ENCODE data around the gene SYK. TPM values are rescaled to one million over a fixed set of nuclear protein-coding genes. Genes with fewer than 3 reads are reported as not detected.
"Not testable (repeated sequence)": the region's sequence is repeated elsewhere in the genome, so short reads cannot be mapped to it uniquely, and the experiment has no call there.

The SYK gene
- 4.2 TPM for total RNA-seq
- long read RNA-seq, full-length matches to known transcripts, result 1 of 2 reads
- long read RNA-seq, partial matches to known transcripts, result 1 of 2 reads
- long read RNA-seq, other reads (novel, unspliced or antisense), result 0 of 2 reads

DNA sequence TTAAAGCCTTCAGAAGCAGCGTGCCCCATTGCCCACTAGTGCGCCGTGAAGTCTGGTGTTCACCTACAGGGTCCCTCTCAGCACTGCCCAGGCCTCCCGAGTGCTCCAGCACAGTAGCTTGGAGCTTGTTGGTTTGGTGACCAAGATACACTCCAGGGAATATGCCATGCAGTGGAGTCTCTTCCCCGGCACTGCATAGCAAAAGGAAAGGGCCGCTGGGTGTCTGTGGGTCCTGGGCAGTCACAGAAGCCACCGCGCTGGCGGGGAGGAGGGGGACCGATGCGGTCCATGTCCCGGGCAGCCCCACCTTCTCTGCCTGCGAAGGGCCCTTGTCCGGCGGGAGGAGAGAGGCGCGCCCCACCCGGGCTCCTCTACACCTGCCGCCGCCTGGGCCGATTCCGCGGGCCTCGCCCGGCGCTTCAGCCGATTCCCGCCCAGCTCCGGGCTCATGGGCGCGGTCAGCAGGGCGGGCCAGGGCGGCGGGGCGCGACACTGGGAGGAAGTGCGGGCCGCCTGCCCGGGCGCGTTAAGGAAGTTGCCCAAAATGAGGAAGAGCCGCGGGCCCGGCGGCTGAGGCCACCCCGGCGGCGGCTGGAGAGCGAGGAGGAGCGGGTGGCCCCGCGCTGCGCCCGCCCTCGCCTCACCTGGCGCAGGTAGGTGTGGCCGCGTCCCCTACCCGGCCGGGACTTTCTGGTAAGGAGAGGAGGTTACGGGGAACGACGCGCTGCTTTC is at the start of gene SYK:
Gene SYK (plus strand): TSS at position 579 of the 732 bp plus-strand sequence. CDS start 42,080 bp downstream, outside the sequence.
- peak; percentile 92 for DNase-seq (ENCODE audit: missing footprints)
- intact Hi-C loops (cut with DNase I), result no loop called here
- ATAC-seq, result peak; percentile 79

DNA sequence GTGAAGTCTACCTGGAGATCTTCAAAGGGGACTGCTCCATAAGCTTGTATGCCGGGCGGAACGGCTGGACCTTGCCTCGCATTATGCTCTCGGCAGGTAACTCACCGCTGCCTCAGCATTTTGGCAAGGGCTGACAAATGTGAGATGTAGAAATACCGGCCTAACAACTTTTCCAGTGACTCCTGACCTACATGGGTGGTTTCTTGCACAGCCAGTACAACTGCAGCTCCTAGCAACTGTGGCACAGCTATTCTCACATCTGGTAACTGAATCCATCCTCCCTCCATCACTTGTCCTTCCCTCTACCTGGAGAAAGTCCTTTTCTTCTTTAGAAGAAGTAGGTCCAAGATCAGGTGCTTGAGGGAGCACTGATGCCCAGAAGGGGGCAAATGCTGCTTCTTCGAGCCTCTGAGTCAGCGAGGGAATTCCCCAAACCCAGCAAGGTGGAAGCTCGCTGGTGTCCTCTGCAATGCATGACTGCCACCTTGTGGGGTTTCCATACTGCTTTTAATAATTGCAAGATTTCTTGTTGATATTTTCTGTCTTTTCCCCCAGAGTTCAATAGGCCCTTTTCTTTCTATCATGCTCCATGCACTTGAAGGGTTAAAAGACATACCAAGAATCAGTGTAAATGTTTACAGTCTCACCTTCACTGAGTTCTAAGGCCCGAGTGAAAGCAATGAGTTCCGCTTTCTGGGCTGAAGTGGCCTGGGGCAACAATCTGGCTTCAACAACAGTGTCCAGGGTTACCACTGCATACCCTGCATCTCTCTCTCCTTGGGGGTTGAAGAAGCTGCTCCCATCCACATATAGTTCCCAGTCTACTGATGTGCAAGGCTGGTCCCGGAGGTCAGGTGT is 45.9 kb upstream of the SYK start:
- intact Hi-C loops (cut with DNase I); DNase-seq (ENCODE audit: missing footprints); ATAC-seq: not testable (repeated sequence)

DNA sequence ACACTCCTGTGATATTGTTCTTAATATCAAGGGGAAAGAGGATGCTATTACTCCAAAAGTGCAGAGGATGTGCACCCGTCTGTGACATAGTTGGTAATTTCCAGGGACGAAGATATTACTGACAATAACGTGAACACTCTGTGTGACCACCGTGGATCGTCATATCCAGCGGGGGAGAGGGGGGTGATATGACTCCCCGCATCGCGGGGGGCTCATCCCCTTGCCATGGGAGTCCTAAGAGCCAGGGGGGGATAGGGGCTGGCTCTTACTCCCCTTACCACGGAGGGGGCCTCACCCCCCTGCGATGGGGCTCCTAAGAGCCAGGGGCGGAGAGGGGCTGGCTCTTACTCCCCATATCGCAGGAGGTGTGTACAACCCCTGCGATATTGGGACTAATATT is 41.0 kb upstream of the SYK start:
- intact Hi-C loops (cut with DNase I); ATAC-seq; DNase-seq (ENCODE audit: missing footprints): not testable (repeated sequence)

DNA sequence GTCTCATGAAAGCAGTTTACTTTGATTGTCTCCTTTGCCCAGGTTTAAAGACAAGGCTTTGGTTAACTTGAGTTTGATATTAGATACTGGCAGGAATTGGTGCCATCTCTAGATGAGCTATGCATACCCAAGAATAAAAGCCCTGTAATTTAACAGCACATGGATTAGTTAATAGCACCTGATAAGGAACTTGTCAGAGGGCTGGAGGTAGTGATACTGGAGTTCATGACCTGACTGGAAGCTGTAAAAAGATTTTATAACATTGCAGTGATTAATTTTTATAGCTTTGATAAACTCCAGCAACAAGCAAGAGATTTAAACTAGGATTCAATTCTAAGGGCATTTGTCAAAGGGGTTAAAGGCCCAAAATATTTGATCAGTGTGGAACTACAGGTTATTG is 34.9 kb upstream of the SYK start:
- DNase-seq (ENCODE audit: missing footprints), result no peak
- no peak for ATAC-seq
- intact Hi-C loops (cut with DNase I), result no loop called here

DNA sequence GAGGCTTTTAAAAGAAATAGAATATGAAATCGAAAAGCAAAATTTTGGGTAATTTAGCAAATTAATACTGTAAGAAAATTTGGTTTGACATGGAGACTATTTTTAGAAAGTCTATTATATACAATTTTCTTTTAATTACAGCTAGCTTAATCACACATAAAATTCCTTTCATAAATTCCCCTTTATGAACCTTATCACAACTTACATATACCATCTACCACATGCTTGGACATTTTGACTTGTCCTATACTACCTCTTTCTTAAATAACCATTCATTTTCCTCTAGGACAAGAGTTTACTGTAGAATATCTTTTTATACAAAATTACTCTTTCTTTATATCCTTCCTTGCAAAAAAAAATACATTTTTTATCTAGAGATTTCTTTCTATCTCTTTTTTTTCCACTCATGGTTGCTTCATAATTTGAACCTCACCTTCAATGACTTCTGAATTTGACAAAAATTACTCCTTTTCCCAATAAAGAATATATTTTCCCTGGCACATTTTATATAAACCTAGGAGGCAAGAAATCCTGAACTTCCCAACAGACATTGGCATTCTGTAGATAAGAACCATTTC is 34.0 kb upstream of the SYK start:
- ATAC-seq (no peak), DNase-seq (ENCODE audit: missing footprints) (no peak)
- intact Hi-C loops (cut with DNase I), result no loop called here

DNA sequence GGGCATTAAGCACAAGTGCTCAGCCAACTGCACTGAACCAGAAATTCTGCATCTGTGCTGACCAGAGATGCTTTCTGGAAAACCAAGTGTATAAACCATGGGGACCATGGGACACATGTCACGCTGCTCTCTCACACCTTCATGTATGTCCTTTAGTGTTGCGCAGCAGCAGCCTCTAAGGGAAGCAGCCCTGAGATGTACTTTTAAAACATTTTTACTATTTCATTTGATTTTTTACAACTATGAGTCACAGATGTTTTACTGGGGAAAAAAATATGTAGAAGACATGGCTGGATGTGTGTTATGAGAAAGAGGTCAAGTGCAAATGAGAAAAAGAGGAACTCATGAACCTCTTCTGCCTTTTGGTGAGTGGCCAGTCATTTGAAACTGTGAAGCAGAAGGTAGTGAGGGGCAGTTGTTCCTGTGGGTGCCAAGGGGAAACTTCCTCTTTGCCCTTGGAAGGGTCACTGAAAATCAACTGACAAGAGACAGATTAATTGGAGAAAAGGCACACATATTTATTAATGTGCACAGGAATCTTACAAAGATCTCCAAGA is 31.4 kb upstream of the SYK start:
- intact Hi-C loops (cut with DNase I), result no loop called here
- ATAC-seq (no peak), DNase-seq (ENCODE audit: missing footprints) (no peak)

DNA sequence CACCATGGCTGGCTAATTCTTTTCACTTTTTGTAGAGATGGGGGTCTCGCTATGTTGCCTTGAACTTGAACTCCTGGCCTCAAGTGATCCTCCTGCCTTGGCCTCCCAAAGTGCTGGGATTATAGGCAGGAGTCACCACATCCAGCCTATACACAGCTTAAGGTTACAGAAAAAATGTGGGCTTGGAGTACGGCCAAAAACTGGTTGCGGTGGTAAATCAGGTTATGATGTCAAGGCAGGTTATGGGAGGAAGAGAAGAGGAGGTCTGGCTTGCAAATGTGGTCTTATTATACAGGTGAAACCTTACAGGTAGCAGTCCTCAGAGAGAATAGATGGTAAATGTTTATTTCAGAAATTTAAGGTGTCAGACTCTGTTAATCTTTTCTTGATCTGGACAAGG is 30.7 kb upstream of the SYK start:
- no peak for ATAC-seq
- intact Hi-C loops (cut with DNase I), result no loop called here

DNA sequence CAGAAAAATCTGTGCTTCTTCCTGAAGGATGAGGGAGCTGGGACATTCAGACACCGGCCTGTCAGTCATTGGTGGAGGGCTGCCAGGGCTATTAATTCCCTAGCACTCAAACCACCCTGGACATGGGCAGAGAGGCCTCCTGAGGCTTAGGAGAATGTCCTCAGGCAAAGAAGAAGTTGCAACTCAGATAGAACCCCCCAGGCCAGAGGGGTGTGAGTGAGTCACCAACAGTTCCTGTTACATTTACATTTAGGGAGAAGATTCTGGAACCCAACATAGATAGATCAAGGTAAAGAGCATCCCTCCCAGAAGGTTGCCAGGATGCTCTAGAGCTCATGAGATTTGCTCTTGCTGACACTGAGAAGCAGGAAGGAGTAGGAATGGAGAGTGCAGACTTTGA is 29.2 kb upstream of the SYK start:
- intact Hi-C loops (cut with DNase I), result no loop called here
- ATAC-seq, result no peak
- DNase-seq (ENCODE audit: missing footprints), result no peak

More for the DNA sequence above, 30.7 kb upstream of the SYK start:
- no peak for DNase-seq (ENCODE audit: missing footprints)

DNA sequence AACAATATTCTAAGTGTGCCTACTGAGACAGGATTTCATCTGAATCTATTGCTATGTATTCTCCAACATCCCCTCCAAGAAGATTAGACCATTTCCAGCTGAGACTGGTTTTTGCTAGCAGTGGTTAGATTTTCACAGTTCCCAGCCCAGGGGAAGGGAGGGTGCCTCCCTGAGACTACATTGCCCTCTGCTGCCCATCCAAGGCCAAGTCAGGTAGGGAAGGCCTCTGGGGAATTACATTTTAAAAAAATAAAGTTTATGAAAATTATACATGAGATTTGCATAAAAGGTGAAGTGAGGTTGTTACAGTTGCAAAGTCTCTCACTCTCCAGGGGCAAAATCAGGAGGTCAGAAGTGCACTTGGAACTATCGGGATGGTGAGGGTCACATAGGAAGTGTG is 28.0 kb upstream of the SYK start:
- ATAC-seq, result no peak
- no peak for DNase-seq (ENCODE audit: missing footprints)
- intact Hi-C loops (cut with DNase I), result no loop called here

DNA sequence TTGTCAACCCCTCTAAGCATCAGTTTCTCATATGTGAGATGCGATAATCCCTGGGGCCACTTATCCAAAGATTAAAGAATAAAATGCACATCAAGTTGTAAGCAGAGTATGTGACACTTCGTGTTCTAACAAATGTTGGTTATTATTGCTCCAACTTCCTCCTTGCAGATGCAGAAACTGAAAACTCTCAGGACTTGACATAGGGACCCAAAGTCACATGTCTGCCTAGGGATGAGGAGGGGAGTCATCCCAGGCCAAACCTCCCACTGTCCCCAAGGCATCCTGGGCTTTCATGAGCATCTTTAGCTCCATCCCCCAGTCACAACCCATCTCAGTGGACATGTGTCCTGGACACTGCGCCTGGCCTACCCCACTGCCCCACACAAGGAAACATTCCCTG is 27.5 kb upstream of the SYK start:
- ATAC-seq, result no peak
- no peak for DNase-seq (ENCODE audit: missing footprints)
- intact Hi-C loops (cut with DNase I), result no loop called here

DNA sequence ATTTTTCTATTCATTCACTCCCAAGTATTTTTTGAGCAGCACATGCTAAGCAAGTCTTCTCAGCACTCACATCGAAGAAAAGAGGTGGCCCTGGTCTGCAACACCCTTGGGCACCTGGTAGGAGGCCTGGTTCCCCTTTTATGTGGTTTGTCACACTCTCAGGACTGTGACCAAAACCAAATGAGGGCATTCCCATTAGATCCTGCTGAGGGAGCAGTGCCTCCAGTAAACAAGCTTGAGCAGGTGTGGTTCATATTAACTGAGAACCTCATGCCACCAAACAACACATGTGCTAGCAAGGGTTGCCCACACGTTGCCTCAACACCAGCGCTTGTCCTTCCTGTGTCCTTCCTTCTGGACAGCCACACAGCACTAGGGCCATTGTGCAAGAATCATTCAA is 26.9 kb upstream of the SYK start:
- ATAC-seq (no peak), DNase-seq (ENCODE audit: missing footprints) (no peak)
- intact Hi-C loops (cut with DNase I), result no loop called here

DNA sequence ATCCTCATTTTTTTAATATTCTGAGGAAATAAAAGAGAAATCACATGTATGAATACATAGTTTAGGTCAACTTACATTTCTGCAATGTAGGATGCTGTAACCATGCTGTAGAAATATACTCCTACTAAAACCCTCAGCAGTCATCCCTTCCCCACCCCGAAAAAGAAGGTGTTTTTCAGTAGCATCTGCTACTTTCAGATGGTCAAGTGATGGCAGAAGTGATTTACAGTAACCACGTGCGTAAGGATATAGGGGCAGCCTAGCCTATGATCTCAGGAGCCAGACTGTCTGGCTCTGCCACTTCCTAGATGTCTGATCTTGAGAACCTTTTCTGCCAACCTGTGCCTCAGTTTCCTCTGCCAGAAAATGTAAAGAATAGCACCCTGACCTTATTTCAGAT is 26.0 kb upstream of the SYK start:
- DNase-seq (ENCODE audit: missing footprints) (no peak), ATAC-seq (no peak)
- intact Hi-C loops (cut with DNase I), result no loop called here

DNA sequence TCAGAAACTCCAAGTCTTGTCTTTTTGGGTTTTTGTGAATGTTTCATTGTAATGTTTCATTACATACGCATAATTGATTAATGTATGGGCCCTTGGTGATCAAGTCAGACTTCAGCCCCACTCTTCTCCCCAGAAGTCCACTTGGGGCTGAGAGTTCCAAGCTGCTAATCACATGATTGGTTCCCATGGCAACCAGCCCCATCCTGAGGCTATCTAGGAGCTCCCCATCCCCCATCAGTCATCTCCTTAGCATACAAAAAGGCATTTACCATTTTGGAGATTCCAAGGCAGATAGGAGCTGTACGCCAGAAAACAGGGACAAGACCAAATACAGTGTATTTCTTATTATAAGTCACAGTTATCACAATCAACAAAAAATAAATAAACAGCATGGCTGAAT is 22.9 kb upstream of the SYK start:
- intact Hi-C loops (cut with DNase I), result no loop called here
- no peak for DNase-seq (ENCODE audit: missing footprints)

DNA sequence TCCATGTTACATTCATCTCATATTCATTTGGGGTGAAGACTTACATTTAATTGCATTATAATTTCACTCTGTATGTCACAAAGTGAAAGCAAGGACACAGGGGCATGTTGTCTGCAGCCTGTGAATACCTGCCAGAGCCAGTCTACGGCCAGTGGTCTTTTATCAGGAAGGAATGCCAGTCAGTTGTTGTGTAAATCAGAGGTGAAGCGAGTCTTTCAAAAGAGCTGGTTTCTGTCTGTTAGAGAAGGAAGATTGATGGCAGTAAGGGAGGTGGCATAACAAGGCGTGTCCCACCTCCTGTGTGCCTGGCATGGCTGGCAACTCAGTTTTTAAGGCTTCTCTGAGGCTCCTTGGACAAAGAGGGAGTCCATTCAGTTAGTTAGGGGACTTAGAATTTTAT is 18.1 kb upstream of the SYK start:
- no peak for DNase-seq (ENCODE audit: missing footprints)
- no peak for ATAC-seq
- intact Hi-C loops (cut with DNase I), result no loop called here

More for the DNA sequence above, 22.9 kb upstream of the SYK start:
- ATAC-seq, result no peak

DNA sequence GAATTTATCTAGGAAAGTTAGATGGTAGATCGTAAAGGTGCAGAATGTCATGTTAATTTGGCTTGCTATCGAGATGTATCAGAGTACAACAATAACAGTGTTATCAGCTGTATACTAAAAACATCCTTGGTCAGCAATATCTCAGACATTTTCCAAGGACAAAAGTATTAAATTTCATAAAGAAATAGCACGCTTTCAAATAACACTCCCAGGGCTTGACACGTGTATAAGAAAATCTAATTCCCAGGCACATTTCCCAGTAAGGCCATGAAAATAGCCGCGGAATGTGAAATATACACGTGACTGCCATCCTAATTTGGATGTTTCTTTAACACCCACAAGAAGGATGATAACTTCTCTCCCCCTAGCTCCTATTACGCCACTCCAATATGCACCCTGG is 17.7 kb upstream of the SYK start:
- intact Hi-C loops (cut with DNase I), result no loop called here
- ATAC-seq (no peak), DNase-seq (ENCODE audit: missing footprints) (no peak)

DNA sequence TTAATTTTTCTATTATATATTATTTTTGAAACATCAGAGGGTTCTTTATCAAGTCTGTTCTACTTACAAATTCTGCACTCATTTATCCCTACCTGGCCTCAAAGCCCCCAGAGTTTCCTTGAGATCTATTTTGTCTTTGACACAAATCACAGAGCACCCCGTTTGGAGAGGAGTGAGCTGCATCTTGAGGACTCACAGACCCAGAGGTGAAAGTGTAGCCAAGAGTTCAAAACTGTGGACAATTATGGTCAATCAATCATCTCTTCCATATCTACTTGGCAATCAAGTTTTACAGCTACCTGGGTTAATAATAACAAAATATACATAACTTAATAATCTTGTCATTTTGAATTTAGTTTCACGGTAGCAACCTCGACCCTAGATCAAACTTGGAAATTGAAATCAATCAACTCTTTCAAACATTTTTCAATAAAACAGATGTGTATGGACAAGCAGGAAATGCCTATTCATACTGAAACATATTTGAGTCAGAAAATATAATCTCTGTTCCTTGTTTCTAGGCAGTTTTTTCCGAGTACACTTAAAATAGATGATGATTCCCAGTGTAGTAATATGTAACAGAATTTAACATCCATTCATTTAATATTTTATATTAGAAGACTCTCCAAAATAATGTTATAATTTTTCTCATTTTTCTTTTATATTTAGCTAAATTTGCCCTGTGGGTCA is 13.7 kb upstream of the SYK start:
- no peak for ATAC-seq
- DNase-seq (ENCODE audit: missing footprints), result no peak
- intact Hi-C loops (cut with DNase I), result no loop called here

DNA sequence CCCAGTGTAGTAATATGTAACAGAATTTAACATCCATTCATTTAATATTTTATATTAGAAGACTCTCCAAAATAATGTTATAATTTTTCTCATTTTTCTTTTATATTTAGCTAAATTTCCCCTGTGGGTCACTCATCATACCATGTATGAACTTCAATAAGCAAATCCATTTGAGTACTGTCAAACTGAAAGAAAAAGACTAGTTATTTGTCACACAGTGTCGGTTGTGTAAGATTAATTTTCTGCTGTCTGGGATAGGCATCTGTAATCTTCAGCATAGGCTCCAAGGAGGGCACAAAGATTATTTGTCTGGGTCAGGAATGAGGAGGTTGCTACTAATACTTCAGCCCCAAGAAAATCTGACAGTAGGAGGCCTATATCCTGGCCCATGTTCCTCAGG is 13.1 kb upstream of the SYK start:
- intact Hi-C loops (cut with DNase I); ATAC-seq; DNase-seq (ENCODE audit: missing footprints): not testable (repeated sequence)

DNA sequence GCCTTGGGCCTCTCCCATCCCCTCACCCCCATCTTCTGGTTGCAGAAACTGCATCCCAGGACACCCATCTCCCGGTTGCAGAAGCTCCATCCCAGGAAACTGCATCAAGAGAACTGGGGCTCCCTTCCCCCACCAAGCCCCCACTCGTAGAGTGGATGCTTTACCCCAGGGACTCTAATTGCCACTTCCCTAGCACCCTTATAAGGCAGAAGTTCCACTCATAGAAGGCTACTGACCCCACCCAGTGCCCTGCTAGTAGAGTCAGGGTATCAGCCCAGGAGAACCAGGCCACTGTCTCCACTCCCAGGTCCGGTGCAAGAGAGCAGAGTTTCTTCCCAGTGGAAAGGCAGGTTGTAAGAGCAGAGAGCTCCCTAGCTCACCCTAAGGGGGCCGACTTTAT is 12.2 kb upstream of the SYK start:
- ATAC-seq (no peak), DNase-seq (ENCODE audit: missing footprints) (no peak)
- intact Hi-C loops (cut with DNase I), result no loop called here

DNA sequence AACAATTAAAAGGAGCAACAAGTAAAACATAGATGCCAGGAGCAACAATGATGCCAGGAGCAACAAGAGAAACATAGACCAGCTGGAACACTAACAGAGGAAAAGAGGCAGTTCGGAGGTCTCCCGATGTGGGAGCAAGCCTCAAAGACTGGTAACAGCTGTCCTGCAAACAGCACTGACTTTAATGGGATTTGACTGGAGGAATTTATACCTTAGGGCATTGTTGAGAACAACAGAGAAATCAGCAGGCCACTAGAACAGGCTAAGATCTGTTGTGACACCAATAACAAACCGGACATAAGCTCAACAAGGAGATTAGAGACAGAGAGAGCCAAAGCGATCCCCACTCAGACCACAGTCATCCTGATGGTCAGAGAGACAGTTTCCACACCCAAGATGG is 11.8 kb upstream of the SYK start:
- ATAC-seq (no peak), DNase-seq (ENCODE audit: missing footprints) (no peak)
- intact Hi-C loops (cut with DNase I), result no loop called here

All from Right ventricle myocardium inferior (tissue), 1 donor.